Activated T-cell treated with anti-CD3 and anti-CD28 coated beads for 4 hours (primary cell): ENCODE measurements around the gene NR6A1.
"Not testable (repeated sequence)": the region's sequence is repeated elsewhere in the genome, so short reads cannot be mapped to it uniquely, and the experiment has no call there.

Experiments
- DNase-seq: peaks from one replicate; pipeline ENCODE4 v3.0.0-alpha.2; 2020

The NR6A1 gene

GRCh38 chr9:124645274-124645673, 125.8 kb downstream of the NR6A1 start:
- DNase-seq = no peak

DNA sequence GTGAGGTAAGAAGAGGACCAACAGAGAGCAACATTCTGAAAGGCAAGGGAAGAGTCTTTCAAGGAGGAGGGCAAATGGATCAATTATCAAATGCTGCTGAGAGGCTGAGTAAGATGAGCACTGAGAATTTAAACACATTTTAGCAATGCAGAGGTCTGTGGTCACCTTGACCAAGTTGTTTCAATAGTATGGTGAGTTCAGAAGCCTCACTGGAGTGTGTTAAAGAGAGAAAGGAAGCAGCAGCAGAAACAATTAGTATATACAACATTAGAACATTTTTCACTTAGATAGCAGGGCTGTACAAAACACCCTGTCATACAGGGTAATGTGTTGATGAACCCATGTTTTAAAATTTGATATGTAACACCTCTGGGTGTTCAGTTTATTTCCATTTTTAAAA, 131.5 kb downstream of the NR6A1 start:
- DNase-seq = no peak

- DNase-seq = no peak
Observed at GRCh38 chr9:124635285-124635684, 135.8 kb downstream of the NR6A1 start.

GRCh38 chr9:124632077-124632621, 139.0 kb downstream of the NR6A1 start:
- DNase-seq = no peak

- DNase-seq = no peak
Observed at GRCh38 chr9:124631326-124631725, 139.8 kb downstream of the NR6A1 start.

- no peak for DNase-seq
Observed at GRCh38 chr9:124629600-124629999, 141.5 kb downstream of the NR6A1 start.

DNA sequence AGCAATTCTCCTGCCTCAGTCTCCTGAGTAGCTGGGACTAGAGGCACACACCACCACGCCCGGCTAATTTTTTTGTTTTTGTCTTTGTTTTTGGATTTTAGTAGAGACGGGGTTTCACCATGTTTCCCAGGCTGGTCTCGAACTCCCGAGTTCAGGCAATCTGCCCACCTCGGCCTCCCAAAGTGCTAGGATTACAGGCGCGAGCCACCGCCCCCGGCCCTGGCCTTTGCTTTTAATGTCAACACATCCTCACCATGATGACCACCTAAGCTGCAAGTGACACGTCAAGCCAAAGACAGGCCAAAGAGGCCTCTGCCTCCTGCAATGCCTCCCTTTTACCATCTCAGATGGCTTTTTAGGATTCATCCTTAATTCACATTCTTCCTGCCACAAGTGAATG, 142.4 kb downstream of the NR6A1 start:
- no peak for DNase-seq

DNA sequence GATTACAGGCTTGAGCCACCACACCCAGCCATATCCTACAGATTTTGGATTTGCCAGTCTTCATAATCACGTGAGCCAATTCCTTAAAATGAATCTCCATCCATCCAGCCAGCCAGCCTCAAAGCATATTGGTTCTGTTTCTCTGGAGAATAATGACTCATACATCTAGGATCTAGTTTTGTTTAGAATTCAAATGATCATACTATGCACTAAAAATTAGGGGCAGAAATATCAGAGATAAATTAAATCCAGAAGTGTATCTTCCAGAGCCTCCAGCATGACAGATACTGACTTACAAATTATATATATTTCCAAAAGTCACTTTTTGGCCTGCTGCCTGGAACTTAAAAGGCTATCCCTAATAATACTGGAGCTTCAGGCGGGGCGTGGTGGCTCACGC, 144.8 kb downstream of the NR6A1 start:
- no peak for DNase-seq

DNA sequence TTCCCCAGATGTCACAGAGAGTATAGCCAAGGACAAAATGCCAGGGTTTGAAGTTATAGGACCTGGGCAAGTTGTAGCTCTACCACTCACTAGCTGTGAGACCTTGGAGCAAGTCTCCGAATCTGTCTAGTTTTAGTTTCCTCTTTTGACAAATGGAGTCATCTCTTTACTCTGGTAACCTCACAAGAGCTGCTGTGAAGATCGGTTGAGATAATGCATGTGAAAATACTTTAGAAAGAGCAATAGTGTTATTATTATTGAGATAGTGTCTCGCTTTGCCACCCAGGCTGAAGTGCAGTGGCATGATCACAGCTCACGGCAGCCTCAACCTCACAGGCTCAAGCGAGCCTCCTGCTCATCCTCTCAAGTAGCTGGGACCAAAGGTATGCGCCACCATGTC, 146.0 kb downstream of the NR6A1 start:
- DNase-seq = no peak

DNA sequence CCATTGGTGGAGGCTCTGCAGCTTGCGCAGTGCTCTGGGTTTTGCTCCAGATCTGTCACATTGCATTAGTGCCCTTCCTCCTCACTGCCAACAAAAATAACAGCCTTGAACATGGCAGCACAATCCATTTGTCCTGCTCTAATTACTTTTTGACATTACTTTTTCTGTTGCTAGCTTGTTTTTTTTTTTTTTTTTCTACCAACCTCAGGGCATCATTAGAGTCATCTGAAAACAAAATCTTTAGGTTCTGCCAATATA, 146.4 kb downstream of the NR6A1 start:
- DNase-seq = no peak

DNA sequence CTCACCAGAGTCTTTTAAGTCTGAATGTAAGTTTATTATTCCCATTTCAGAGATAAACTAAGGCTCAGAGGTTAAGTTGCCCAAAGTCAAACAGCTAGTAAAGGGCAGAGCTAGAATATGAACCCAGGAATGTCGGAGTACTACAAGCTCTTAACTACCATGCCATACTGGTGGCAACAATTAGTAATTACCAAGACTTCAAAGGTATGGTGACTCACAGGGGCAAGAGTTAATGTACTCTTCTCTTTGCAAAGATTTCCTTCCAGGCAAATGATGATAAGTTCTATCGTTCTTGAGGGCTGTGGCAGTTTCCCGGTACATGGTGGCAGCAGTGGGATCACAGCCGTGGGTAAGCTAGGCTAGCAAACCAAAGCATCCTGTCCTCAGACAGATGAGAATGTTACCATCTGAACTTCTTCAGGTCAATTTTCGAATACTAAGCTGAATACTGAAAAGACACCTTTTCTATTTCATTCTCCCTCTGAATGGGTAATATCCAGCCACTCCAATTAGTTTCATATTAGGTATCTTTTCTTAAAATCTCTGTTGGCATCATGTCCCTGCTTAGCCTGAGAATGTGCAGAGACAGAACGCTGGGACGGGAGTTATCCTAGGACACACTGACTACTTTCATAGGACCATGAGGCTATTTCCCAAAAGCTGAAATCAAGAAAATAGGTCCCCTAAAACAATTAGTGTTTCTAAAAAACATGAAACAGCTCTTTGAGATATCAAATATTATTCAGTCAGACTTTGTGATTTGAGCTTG, 147.0 kb downstream of the NR6A1 start:
- DNase-seq = no peak

DNA sequence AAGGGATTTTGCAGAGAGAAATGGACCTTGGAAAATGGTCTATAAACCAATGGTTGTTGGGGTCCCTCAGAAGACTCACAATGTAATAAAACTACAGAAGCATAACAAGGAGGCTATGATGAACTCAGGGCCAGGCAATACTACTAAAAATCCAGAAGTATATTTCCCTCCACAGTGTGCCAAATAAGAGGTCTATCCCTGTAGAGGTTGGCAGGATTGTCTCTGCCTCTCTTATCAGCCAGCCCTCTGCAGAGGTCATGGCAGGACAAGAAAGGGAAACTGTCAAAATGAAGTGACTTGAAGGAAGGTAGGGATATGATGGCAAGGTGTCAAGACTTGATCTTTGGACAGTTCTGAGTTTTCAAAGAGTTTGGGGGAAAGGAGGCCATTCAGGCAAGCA, 148.2 kb downstream of the NR6A1 start:
- no peak for DNase-seq

- DNase-seq = no peak
Observed at GRCh38 chr9:124621371-124622328, 149.5 kb downstream of the NR6A1 start.

DNA sequence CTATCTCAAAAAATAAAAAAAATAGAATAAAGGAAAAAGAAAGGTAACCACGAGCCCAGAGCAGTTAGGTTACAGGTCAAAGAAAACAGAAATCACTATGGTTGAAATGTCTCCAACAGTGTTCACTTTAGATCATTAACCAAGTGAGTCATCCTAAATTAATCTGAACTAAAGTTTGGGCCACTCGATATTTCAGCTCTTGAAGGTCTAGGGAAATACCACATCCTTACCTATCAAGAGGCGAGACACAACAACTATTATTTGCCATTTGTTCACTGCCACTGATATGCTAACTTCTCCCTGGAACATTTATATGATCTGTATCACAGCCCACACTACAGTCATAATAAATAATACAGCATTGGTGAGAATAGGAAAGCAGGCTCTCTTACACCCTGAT, 152.6 kb downstream of the NR6A1 start:
- DNase-seq = no peak

- peak; percentile 63 for DNase-seq
Observed at GRCh38 chr9:124617477-124618141, 153.5 kb downstream of the NR6A1 start.

DNA sequence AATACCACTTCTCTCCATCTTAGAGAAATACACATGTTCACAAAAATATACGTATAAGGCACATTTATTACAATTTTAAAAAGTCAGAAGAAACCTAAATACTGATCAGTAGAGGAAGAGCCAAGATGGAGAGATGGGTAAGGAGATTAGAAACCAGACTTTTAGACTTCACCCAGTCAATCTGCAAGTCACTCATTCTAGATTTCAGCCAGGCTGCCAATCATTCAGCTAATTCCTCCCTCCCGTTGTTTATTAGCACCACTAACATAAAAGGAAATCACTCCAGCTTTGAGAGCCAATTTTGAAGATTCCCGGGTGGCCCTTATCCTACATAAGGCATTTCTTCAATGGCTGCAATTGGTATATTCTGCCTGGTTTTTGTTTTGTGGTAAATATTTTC, 154.2 kb downstream of the NR6A1 start:
- no peak for DNase-seq

GRCh38 chr9:124615840-124616239, 155.3 kb downstream of the NR6A1 start:
- DNase-seq = not testable (repeated sequence)

DNA sequence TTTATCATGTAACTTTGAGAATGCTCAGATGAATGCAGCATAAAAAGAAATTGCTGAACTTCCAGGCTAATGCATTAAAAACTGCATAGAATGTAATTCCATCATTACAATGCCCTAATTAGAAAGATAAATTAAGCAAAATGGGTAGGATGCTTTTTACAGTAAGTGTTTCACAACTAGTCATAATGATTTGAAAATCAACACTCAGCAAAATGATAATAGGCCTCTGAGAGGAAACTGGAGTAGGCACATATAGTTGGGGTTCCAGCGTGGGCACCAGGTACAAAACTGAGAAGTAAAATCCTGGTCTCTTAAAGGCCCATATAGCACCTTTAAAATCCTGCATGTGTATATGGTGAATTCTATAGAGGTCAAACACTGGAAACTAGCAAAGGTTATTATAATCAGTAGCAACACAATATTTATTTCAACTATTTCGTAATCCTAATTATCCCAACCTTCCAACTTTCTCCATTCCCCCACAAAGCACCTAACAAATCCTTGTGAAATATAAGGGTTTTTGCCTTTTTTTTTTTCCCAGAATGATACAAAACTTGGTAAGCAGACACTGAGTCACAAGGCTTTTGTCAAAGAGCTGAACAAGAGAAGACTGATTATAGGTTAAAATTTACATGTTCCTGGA, 155.9 kb downstream of the NR6A1 start:
- no peak for DNase-seq

DNA sequence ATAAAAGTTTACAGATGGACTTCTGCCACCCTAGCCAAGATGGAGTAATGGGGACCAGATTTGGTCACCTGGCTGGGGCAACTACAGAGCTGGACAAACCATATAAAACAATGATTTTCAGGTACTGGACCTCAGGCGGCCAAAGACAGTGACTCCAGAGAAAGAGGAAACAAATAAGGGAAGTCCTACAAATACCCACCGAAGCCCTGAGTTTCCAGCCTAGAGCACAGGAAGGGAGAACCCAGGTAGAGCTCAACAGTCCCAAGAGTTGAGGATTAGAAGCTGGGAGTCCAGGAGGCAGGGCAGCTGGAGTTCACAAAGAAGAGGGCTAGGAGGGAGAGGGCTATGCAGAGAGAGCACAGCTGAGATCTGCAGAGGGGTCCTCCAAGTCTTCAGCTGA, 157.3 kb downstream of the NR6A1 start:
- no peak for DNase-seq

GRCh38 chr9:124611106-124611505, 160.0 kb downstream of the NR6A1 start:
- DNase-seq = no peak

DNA sequence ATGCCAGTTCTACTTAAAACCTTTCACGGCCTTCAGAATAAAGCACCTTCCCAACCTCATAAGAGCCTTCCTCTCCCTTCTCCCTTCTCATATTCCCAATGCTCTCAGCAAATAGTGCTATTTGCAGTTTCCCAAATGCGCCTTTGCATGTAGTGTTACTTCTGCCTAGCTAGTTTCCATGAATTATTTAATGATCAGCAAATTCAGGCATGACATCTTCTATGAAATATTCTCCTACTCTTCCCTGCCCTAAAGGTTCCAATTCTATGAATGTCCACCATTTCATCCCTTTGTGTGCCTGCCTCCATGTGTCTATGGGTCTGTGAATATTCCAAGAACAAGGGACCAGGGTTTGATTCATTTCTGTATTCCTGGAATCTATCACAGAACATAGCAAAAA, 165.1 kb downstream of the NR6A1 start:
- DNase-seq = no peak

DNA sequence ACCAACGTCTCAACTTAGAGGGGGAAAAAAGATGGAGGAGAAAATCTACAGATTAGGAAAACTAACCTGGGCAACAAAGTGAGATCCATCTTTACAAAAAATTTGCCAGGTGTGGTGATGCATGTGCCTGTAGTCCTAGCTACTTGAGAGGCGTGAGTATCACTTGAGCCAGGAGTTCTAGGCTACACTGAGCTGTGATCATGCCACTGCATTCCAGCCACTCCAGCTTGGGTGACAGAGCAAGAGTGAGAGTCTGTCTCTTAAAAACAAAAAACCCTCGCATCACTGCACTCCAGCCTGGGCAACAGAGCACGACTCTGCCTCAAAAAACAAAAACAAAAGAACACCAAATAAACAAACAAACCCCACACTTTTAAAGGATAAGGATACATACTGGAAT, 165.9 kb downstream of the NR6A1 start:
- DNase-seq = no peak

GRCh38 chr9:124602632-124603031, 168.5 kb downstream of the NR6A1 start:
- DNase-seq = no peak
